ENCODE measurements around the gene TPM1. TPM values are rescaled to one million over a fixed set of nuclear protein-coding genes. Genes with fewer than 3 reads are reported as not detected.

The TPM1 gene
- total and polyA plus RNA-seq, 9 of the 15 experiments (the other 6 are each of a cell fraction or from before 2014, with no cell fraction given): 8.1 to 53.9 (median 43.1) TPM

DNA sequence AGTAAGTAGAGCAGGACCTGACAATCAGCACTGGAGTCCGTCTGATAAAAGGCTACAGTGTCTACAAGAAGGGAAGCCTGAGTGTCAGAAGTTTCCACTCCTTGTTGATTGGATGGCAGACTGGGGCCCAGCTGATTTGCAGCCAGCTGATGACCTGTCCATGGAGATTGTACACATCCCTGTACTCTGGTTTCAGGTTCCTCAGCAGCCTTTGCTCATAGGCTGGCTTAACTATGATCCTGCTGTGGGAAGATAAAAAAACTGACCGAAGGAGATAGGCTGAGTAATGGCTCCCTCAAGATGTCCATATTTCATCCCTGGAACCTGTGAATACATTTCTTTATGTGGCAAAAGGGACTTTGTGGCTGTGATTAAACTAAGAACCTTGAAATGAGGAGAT, 67.4 kb downstream of the TPM1 start (continued):
- peak; percentile 37 to 87; a peak in 2 of 4 replicates for TF ChIP-seq HDAC1 (IDR thresholded peaks at IDR 0.05)
- peak; percentile 49; the same call in 1 of the 2 replicates for TF ChIP-seq DMBX1 (CRISPR knock-in tag; IDR thresholded peaks at IDR 0.05; ENCODE audit: borderline replicate concordance)
- TF ChIP-seq ZNF263 (CRISPR knock-in tag; IDR thresholded peaks at IDR 0.05; ENCODE audit: borderline replicate concordance): no peak
- no peak for TF ChIP-seq ELF4 (CRISPR knock-in tag; IDR thresholded peaks at IDR 0.05)
- no peak for TF ChIP-seq KDM5B (IDR thresholded peaks at IDR 0.05; ENCODE audit: insufficient replicate concordance, low read depth, low read length)
- TF ChIP-seq, protein P1, sequence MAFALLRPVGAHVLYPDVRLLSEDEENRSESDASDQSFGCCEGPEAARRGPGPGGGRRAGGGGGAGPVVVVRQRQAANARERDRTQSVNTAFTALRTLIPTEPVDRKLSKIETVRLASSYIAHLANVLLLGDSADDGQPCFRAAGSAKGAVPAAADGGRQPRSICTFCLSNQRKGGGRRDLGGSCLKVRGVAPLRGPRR (CRISPR knock-in tag; IDR thresholded peaks at IDR 0.05): no peak
- TF ChIP-seq BMI1 (IDR thresholded peaks at IDR 0.05; ENCODE audit: low read length): no peak
- no peak for TF ChIP-seq HDAC6 (IDR thresholded peaks at IDR 0.05; ENCODE audit: low read depth, low read length)
- TF ChIP-seq GABPB2 (CRISPR knock-in tag; conservative IDR thresholded peaks at IDR 0.05): no peak
- TF ChIP-seq ZNF445 (CRISPR knock-in tag; IDR thresholded peaks at IDR 0.05; ENCODE audit: low read depth): no peak
- TF ChIP-seq SIN3B (IDR thresholded peaks at IDR 0.05; ENCODE audit: low read depth): no peak
- no peak for TF ChIP-seq ASH1L (IDR thresholded peaks at IDR 0.05; ENCODE audit: borderline replicate concordance, low read depth, partially characterized antibody)
- no peak for TF ChIP-seq RBM15 (IDR thresholded peaks at IDR 0.05; ENCODE audit: insufficient read depth, low read length)
- TF ChIP-seq ZFPM2 (CRISPR knock-in tag; IDR thresholded peaks at IDR 0.05): no peak
- 0 out of 2 replicates have a peak, but pooled peaks have one; percentile 19 for TF ChIP-seq MXI1 (IDR thresholded peaks at IDR 0.05; ENCODE audit: low read depth, low read length)
- no peak for TF ChIP-seq MTA3 (IDR thresholded peaks at IDR 0.05; ENCODE audit: borderline replicate concordance)
- TF ChIP-seq ZNF212 (CRISPR knock-in tag; IDR thresholded peaks at IDR 0.05): no peak
- TF ChIP-seq, protein P2, sequence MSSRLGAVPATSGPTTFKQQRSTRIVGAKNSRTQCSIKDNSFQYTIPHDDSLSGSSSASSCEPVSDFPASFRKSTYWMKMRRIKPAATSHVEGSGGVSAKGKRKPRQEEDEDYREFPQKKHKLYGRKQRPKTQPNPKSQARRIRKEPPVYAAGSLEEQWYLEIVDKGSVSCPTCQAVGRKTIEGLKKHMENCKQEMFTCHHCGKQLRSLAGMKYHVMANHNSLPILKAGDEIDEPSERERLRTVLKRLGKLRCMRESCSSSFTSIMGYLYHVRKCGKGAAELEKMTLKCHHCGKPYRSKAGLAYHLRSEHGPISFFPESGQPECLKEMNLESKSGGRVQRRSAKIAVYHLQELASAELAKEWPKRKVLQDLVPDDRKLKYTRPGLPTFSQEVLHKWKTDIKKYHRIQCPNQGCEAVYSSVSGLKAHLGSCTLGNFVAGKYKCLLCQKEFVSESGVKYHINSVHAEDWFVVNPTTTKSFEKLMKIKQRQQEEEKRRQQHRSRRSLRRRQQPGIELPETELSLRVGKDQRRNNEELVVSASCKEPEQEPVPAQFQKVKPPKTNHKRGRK (tag; IDR thresholded peaks at IDR 0.05): no peak
- TF ChIP-seq, protein P3, sequence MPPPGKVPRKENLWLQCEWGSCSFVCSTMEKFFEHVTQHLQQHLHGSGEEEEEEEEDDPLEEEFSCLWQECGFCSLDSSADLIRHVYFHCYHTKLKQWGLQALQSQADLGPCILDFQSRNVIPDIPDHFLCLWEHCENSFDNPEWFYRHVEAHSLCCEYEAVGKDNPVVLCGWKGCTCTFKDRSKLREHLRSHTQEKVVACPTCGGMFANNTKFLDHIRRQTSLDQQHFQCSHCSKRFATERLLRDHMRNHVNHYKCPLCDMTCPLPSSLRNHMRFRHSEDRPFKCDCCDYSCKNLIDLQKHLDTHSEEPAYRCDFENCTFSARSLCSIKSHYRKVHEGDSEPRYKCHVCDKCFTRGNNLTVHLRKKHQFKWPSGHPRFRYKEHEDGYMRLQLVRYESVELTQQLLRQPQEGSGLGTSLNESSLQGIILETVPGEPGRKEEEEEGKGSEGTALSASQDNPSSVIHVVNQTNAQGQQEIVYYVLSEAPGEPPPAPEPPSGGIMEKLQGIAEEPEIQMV (tag; conservative IDR thresholded peaks at IDR 0.05; ENCODE audit: low read depth): no peak
- TF ChIP-seq MBD2 (IDR thresholded peaks at IDR 0.05; ENCODE audit: borderline replicate concordance, low read depth): peak; percentile 63
- TF ChIP-seq ZNF644 (tag; IDR thresholded peaks at IDR 0.05; ENCODE audit: low read depth): no peak
- TF ChIP-seq FOSL1 (tag; conservative IDR thresholded peaks at IDR 0.05): peak; percentile 80
- TF ChIP-seq YY1 (IDR thresholded peaks at IDR 0.05; ENCODE audit: borderline replicate concordance in 1 of 3, control insufficient read depth in 1 of 3, extremely low read depth in 1 of 3, insufficient read depth in 3 of 3, insufficient read length in 1 of 3, insufficient replicate concordance in 2 of 3, low read depth in 1 of 3, low read length in 2 of 3): peak in 1 of 3 experiments; percentile 35
